Gastrocnemius medialis (tissue), 4 donors: ENCODE results near the gene TXNRD2. TPM values are rescaled to one million over a fixed set of nuclear protein-coding genes. Genes with fewer than 3 reads are reported as not detected.

Experiments used
- ATAC-seq, 2 donors: fragments of 150-250 bp; one replicate each; pipeline ENCODE4 v1.9.1; 2016
- DNase-seq, 2 donors: peaks; one replicate each; pipeline ENCODE4 v3.0.0-alpha.2; 2019
- H3K27ac ChIP-seq, 4 donors: fragments of 200-600 bp; sonication (generic); 1 replicate in 1 of 4; 2 replicates in 3 of 4; pipeline ENCODE4 v1.5.1; 2016 to 2018; ENCODE audit warnings: mild to moderate bottlenecking in 2 of 4, moderate library complexity in 1 of 4
- H3K27me3 ChIP-seq, 3 donors: fragments of 200-600 bp; sonication (generic) in 2 of 3; 1 replicate in 1 of 3; 2 replicates in 2 of 3; pipeline versions ENCODE4 v1.5.1 to v1.6.0; 2016 to 2019; ENCODE audit warnings: mild to moderate bottlenecking in 1 of 3, moderate library complexity in 1 of 3
- H3K36me3 ChIP-seq, 2 donors: fragments of 200-600 bp; sonication (generic) in 1 of 2; one replicate each; pipeline ENCODE4 v1.5.1; 2017 to 2018
- H3K4me1 ChIP-seq, 2 donors: fragments of 200-600 bp; sonication (generic) in 1 of 2; one replicate each; pipeline ENCODE4 v1.5.1; 2016 to 2017; ENCODE audit warnings: mild to moderate bottlenecking in 2 of 2
- H3K4me3 ChIP-seq, 4 donors: fragments of 200-600 bp; sonication (generic) in 3 of 4; 1 replicate in 1 of 4; 2 replicates in 3 of 4; pipeline ENCODE4 v1.5.1; 2016 to 2019; ENCODE audit warnings: mild to moderate bottlenecking in 2 of 4
- H3K9me3 ChIP-seq, 3 donors: fragments of 200-600 bp; sonication (generic) in 2 of 3; 1 replicate in 1 of 3; 2 replicates in 2 of 3; pipeline ENCODE4 v1.5.1; 2016 to 2019
- CTCF ChIP-seq, 5 experiments: fragments of 450-650 bp in 3 of 5; fragments of 200-600 bp in 2 of 5; sonication (generic) in 2 of 5; IDR thresholded peaks in 4 of 5; conservative IDR thresholded peaks in 1 of 5; 1 replicate in 4 of 5; 2 replicates in 1 of 5; pipeline ENCODE4 v1.5.1; 2016 to 2019; ENCODE audit warnings: antibody characterized with exemption in 5 of 5, mild to moderate bottlenecking in 3 of 5, moderate library complexity in 3 of 5
- POLR2A ChIP-seq, 2 donors: fragments of 450-650 bp; IDR thresholded peaks; one replicate each; pipeline ENCODE4 v1.6.1; 2017; ENCODE audit warnings: antibody characterized with exemption in 2 of 2, mild to moderate bottlenecking in 2 of 2, moderate library complexity in 2 of 2
- in situ Hi-C, 4 donors: fragments of 200-750 bp; cut with MboI; loops; one replicate each; pipeline versions ENCODE4 v1.15.0 to v1.8.0; 2017; ENCODE audit warnings: low sequenced_read_pairs in 4 of 4
- intact Hi-C: fragments of 100-400 bp; cut with DNase I; formaldehyde crosslinking; loops from one replicate; pipeline ENCODE4 v1.15.1; 2023; ENCODE audit warnings: low total_unique reads
- total RNA-seq, 4 donors: library from RNA; depleted of rRNA; stranded (reverse); fragments of >200 nt; gene quantifications; one replicate each; pipeline versions ENCODE4 v1.1.0 to v1.2.3, GENCODE V29; 2016

TXNRD2 gene
- total RNA-seq, 4 donors from 2014 or later: 9.0 to 18.0 (median 14.4) TPM

- no peak for TF ChIP-seq POLR2A (IDR thresholded peaks at IDR 0.05)
- no peak for TF ChIP-seq CTCF (IDR thresholded peaks at IDR 0.05 in 4 of 5, conservative IDR thresholded peaks at IDR 0.05 in 1 of 5)
- no peaks in the 10 kb centered on the region for H3K36me3 ChIP-seq
- DNase-seq: no peak
- H3K9me3 ChIP-seq: no peaks in the 10 kb centered on the region
- intact Hi-C loops: no loop called here
- H3K27ac ChIP-seq: no peak overlapping the region
- H3K4me1 ChIP-seq: no peaks in the 10 kb centered on the region
- no peak overlapping the region for H3K4me3 ChIP-seq
- no peaks in the 10 kb centered on the region for H3K27me3 ChIP-seq
- in situ Hi-C loops: no loop called here
- no peak for ATAC-seq
These were observed 70.4 kb downstream of the TXNRD2 start for GRCh38 chr22:19871023-19871844.

GRCh38 chr22:19870153-19871022, 71.2 kb downstream of the TXNRD2 start:
- no peaks in the 10 kb centered on the region for H3K9me3 ChIP-seq
- in situ Hi-C loops: no loop called here
- TF ChIP-seq POLR2A (IDR thresholded peaks at IDR 0.05) (no peak), CTCF (IDR thresholded peaks at IDR 0.05 in 4 of 5, conservative IDR thresholded peaks at IDR 0.05 in 1 of 5) (no peak)
- H3K4me1 ChIP-seq: no peaks in the 10 kb centered on the region
- no peaks in the 10 kb centered on the region for H3K36me3 ChIP-seq
- intact Hi-C loops: no loop called here
- H3K4me3 ChIP-seq: no peak overlapping the region
- no peak for ATAC-seq
- no peak overlapping the region for H3K27ac ChIP-seq
- DNase-seq: no peak
- H3K27me3 ChIP-seq: no peaks in the 10 kb centered on the region

GRCh38 chr22:19869497-19870152, 72.0 kb downstream of the TXNRD2 start:
- no peak for TF ChIP-seq POLR2A (IDR thresholded peaks at IDR 0.05)
- TF ChIP-seq CTCF (IDR thresholded peaks at IDR 0.05 in 4 of 5, conservative IDR thresholded peaks at IDR 0.05 in 1 of 5): no peak
- intact Hi-C loops (no loop called here), in situ Hi-C loops (no loop called here)
- Histone ChIP-seq H3K27me3 (no peaks in the 10 kb centered on the region), H3K4me3 (no peak overlapping the region), H3K9me3 (no peaks in the 10 kb centered on the region), H3K27ac (no peak overlapping the region), H3K4me1 (no peaks in the 10 kb centered on the region), H3K36me3 (no peaks in the 10 kb centered on the region)
- ATAC-seq (no peak), DNase-seq (no peak)

GRCh38 chr22:19868773-19869471, 72.7 kb downstream of the TXNRD2 start:
- H3K4me3 ChIP-seq: no peak overlapping the region
- peak in 1 of 2 donors; percentile 6 for DNase-seq
- no peaks in the 10 kb centered on the region for H3K36me3 ChIP-seq
- no peaks in the 10 kb centered on the region for H3K9me3 ChIP-seq
- no peak for TF ChIP-seq POLR2A (IDR thresholded peaks at IDR 0.05)
- no peak for TF ChIP-seq CTCF (IDR thresholded peaks at IDR 0.05 in 4 of 5, conservative IDR thresholded peaks at IDR 0.05 in 1 of 5)
- H3K27ac ChIP-seq: no peak overlapping the region
- in situ Hi-C loops: no loop called here
- no peaks in the 10 kb centered on the region for H3K27me3 ChIP-seq
- intact Hi-C loops: no loop called here
- no peaks in the 10 kb centered on the region for H3K4me1 ChIP-seq
- no peak for ATAC-seq
